CD14-positive monocyte (primary cell): ENCODE results near the gene ASIC2. TPM values are rescaled to one million over a fixed set of nuclear protein-coding genes. Genes with fewer than 3 reads are reported as not detected.

Source experiments
- DNase-seq, 3 donors: peaks; one replicate each; pipeline ENCODE4 v3.0.0-alpha.2; 2011 to 2022
- H2AFZ ChIP-seq: 2 replicates; pipeline ENCODE4 v1.6.0; 2012; ENCODE audit warnings: mild to moderate bottlenecking, low read depth, low read length, inconsistent platforms; ENCODE audit not compliant: insufficient read depth, poor library complexity, severe bottlenecking
- H3K27ac ChIP-seq, 2 donors: 1 replicate in 1 of 2; 2 replicates in 1 of 2; pipeline ENCODE4 v1.5.1; 2012 to 2013; ENCODE audit warnings: low read length in 2 of 2, control low read depth in 1 of 2, inconsistent platforms in 1 of 2, low read depth in 1 of 2, mild to moderate bottlenecking in 1 of 2
- H3K27me3 ChIP-seq, 2 donors: one replicate each; pipeline versions ENCODE4 v1.6.0 to v1.6.1; 2011 to 2013; ENCODE audit warnings: low read length in 2 of 2; ENCODE audit not compliant: control insufficient read depth in 2 of 2, insufficient read depth in 2 of 2
- H3K36me3 ChIP-seq, 2 donors: replicated peaks in 1 of 2; 1 replicate in 1 of 2; 2 replicates in 1 of 2; pipeline versions ENCODE4 v1.5.1 to v1.6.1; 2012 to 2013; ENCODE audit warnings: low read length in 2 of 2, control low read depth in 1 of 2, inconsistent platforms in 1 of 2, mild to moderate bottlenecking in 1 of 2; ENCODE audit not compliant: insufficient read depth in 2 of 2, control insufficient read depth in 1 of 2
- H3K4me1 ChIP-seq, 2 donors: 1 replicate in 1 of 2; 2 replicates in 1 of 2; pipeline versions ENCODE4 v1.5.1 to v1.6.1; 2012 to 2013; ENCODE audit warnings: low read length in 2 of 2, control low read depth in 1 of 2, inconsistent platforms in 1 of 2, mild to moderate bottlenecking in 1 of 2, moderate library complexity in 1 of 2; ENCODE audit not compliant: insufficient read depth in 2 of 2, control insufficient read depth in 1 of 2
- H3K4me2 ChIP-seq: replicated peaks from 2 replicates; pipeline ENCODE3; 2012; ENCODE audit warnings: low read length, moderate library complexity, mild to moderate bottlenecking; ENCODE audit not compliant: poor library complexity, severe bottlenecking; ENCODE audit errors: extremely low read depth
- H3K4me3 ChIP-seq, 3 experiments: fragments of 200-600 bp in 1 of 3; sonication (generic) in 1 of 3; replicated peaks in 1 of 3; 1 replicate in 2 of 3; 2 replicates in 1 of 3; pipeline ENCODE4 v1.5.1; 2011 to 2013; ENCODE audit warnings: low read length in 3 of 3, mild to moderate bottlenecking in 3 of 3, control low read depth in 2 of 3, low read depth in 2 of 3, inconsistent platforms in 1 of 3, moderate library complexity in 1 of 3
- H3K79me2 ChIP-seq: 2 replicates; pipeline ENCODE4 v1.6.0; 2012; ENCODE audit warnings: mild to moderate bottlenecking, control low read depth, inconsistent platforms, low read length, moderate library complexity; ENCODE audit not compliant: insufficient read depth
- H3K9ac ChIP-seq: 2 replicates; pipeline ENCODE4 v1.6.0; 2017; ENCODE audit warnings: low read length, mild to moderate bottlenecking; ENCODE audit not compliant: insufficient read depth, poor library complexity, severe bottlenecking
- H3K9me3 ChIP-seq, 2 donors: replicated peaks in 1 of 2; 1 replicate in 1 of 2; 2 replicates in 1 of 2; pipeline versions ENCODE4 v1.5.1 to v1.6.1; 2012 to 2013; ENCODE audit warnings: low read length in 2 of 2, control low read depth in 1 of 2; ENCODE audit not compliant: control insufficient read depth in 1 of 2, insufficient read depth in 1 of 2
- H4K20me1 ChIP-seq: 2 replicates; pipeline ENCODE4 v1.6.0; 2012; ENCODE audit warnings: mild to moderate bottlenecking, low read length, control low read depth, moderate library complexity; ENCODE audit not compliant: insufficient read depth
- H3K27ac Mint-ChIP-seq, 7 donors: one replicate each; pipeline ENCODE4 v1.8.0; 2020; ENCODE audit warnings: mild to moderate bottlenecking in 7 of 7, mixed read lengths in 7 of 7, moderate library complexity in 6 of 7, inconsistent platforms in 2 of 7
- H3K27me3 Mint-ChIP-seq, 3 donors: one replicate each; pipeline ENCODE4 v1.8.0; 2021 to 2022; ENCODE audit warnings: low read depth in 3 of 3, mild to moderate bottlenecking in 3 of 3, mixed read lengths in 3 of 3, moderate library complexity in 3 of 3, inconsistent platforms in 1 of 3
- H3K36me3 Mint-ChIP-seq, 2 donors: one replicate each; pipeline ENCODE4 v1.8.0; 2020; ENCODE audit warnings: mixed read lengths in 2 of 2, inconsistent platforms in 1 of 2, mild to moderate bottlenecking in 1 of 2
- H3K4me1 Mint-ChIP-seq: one replicate; pipeline ENCODE4 v1.8.0; 2020; ENCODE audit warnings: mild to moderate bottlenecking, mixed read lengths
- H3K4me3 Mint-ChIP-seq, 2 donors: one replicate each; pipeline ENCODE4 v1.8.0; 2020; ENCODE audit warnings: mild to moderate bottlenecking in 2 of 2, mixed read lengths in 2 of 2, moderate library complexity in 1 of 2
- H3K9me3 Mint-ChIP-seq, 7 donors: one replicate each; pipeline ENCODE4 v1.8.0; 2020 to 2022; ENCODE audit warnings: mixed read lengths in 7 of 7, mild to moderate bottlenecking in 6 of 7, moderate library complexity in 6 of 7, inconsistent platforms in 2 of 7
- WGBS: methylation state at CpG from one replicate; pipeline ENCODE4 v1.1.5; 2013; ENCODE audit warnings: missing lambda C conversion rate; ENCODE audit not compliant: insufficient coverage; 5-methylcytosine and 5-hydroxymethylcytosine counted together
- intact Hi-C, 2 donors: fragments of 100-400 bp; cut with micrococcal nuclease; formaldehyde crosslinking; loops; one replicate each; pipeline versions ENCODE4 v1.15.0 to v1.15.1; 2023
- polyA plus RNA-seq, 3 donors: library from polyadenylated mRNA; depleted of rRNA in 1 of 3; unstranded in 2 of 3; stranded (reverse) in 1 of 3; fragments of 300-500 nt in 2 of 3; fragments of >200 nt in 1 of 3; fragmentation: Illumina TruSeq in 2 of 3; gene quantifications; 1 replicate in 2 of 3; 2 replicates in 1 of 3; pipeline ENCODE4 v1.2.3, GENCODE V29; 2012 to 2021
- TF ChIP-seq, protein P1 (sequence below): fragments of 200-600 bp; IDR thresholded peaks from one replicate; pipeline ENCODE4 v1.8.0; 2022; ENCODE audit warnings: antibody characterized with exemption, mild to moderate bottlenecking

Gene ASIC2
- polyA plus RNA-seq, 3 donors, result not detected

- H2AFZ ChIP-seq, result no peak overlapping the region
- H3K4me1 Mint-ChIP-seq, result no peaks in the 10 kb centered on the region
- H3K36me3 Mint-ChIP-seq, result no peaks in the 10 kb centered on the region
- H3K27me3 ChIP-seq, result no peaks in the 10 kb centered on the region
- no peaks in the 10 kb centered on the region for H4K20me1 ChIP-seq
- H3K27me3 Mint-ChIP-seq, result peaks cover 0 to 3% (median 0%) of the 10 kb centered on the region in 3 donors
- H3K4me1 ChIP-seq, result no peaks in the 10 kb centered on the region
- no peak overlapping the region for H3K27ac ChIP-seq
- H3K9me3 ChIP-seq, result no peaks in the 10 kb centered on the region
- H3K9me3 Mint-ChIP-seq, result peaks cover 0 to 2% (median 0%) of the 10 kb centered on the region in 7 donors
- WGBS, result 4% methylated on average over 3 of the region's 4 CpGs
- H3K27ac Mint-ChIP-seq, result no peak overlapping the region
- DNase-seq, result no peak
- intact Hi-C loops, result no loop called here
- no peak overlapping the region for H3K9ac ChIP-seq
- no peaks in the 10 kb centered on the region for H3K79me2 ChIP-seq
- no peak overlapping the region for H3K4me2 ChIP-seq
- no peaks in the 10 kb centered on the region for H3K36me3 ChIP-seq
- no peak overlapping the region for H3K4me3 Mint-ChIP-seq
- TF ChIP-seq, protein P1, sequence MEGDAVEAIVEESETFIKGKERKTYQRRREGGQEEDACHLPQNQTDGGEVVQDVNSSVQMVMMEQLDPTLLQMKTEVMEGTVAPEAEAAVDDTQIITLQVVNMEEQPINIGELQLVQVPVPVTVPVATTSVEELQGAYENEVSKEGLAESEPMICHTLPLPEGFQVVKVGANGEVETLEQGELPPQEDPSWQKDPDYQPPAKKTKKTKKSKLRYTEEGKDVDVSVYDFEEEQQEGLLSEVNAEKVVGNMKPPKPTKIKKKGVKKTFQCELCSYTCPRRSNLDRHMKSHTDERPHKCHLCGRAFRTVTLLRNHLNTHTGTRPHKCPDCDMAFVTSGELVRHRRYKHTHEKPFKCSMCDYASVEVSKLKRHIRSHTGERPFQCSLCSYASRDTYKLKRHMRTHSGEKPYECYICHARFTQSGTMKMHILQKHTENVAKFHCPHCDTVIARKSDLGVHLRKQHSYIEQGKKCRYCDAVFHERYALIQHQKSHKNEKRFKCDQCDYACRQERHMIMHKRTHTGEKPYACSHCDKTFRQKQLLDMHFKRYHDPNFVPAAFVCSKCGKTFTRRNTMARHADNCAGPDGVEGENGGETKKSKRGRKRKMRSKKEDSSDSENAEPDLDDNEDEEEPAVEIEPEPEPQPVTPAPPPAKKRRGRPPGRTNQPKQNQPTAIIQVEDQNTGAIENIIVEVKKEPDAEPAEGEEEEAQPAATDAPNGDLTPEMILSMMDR, result no peak
- H3K4me3 ChIP-seq, result no peak overlapping the region
Observed at GRCh38 chr17:33140413-33141099, 152.5 kb downstream of the ASIC2 start.

DNA sequence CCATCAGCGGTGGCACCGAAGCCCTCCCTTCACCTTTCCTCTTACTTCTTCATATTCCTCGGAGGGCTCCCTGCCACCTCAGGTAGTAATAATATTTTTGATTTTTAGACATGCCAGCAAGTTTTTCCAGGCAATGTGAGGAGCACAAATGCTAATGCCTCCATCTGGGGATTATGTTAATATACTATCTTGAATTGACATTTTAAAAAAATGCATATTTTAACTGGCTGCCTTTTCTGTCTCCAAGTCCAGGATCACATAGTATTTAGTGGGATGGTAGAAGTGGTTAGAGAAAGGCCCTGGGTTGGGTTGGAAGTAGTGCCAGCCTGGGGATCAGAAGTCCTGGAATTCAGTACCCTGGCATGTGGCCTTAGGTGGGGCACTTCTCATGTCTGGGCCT is 154.5 kb downstream of the ASIC2 start:
- Histone ChIP-seq H3K27me3 (no peaks in the 10 kb centered on the region), H3K79me2 (no peaks in the 10 kb centered on the region), H3K4me1 (no peaks in the 10 kb centered on the region), H4K20me1 (no peaks in the 10 kb centered on the region), H3K9ac (no peak overlapping the region), H3K4me3 (no peak overlapping the region), H3K27ac (no peak overlapping the region), H3K4me2 (no peak overlapping the region), H2AFZ (no peak overlapping the region), H3K36me3 (no peaks in the 10 kb centered on the region), H3K9me3 (no peaks in the 10 kb centered on the region)
- H3K36me3 Mint-ChIP-seq, result no peaks in the 10 kb centered on the region
- H3K4me1 Mint-ChIP-seq, result no peaks in the 10 kb centered on the region
- peaks cover 0 to 2% (median 0%) of the 10 kb centered on the region in 7 donors for H3K9me3 Mint-ChIP-seq
- no CpG with 5 or more reads among the region's 3 CpGs for WGBS
- H3K4me3 Mint-ChIP-seq, result no peak overlapping the region
- no peak overlapping the region for H3K27ac Mint-ChIP-seq
- TF ChIP-seq, protein P1, result no peak
- peaks cover 0 to 3% (median 1%) of the 10 kb centered on the region in 3 donors for H3K27me3 Mint-ChIP-seq
- DNase-seq, result no peak
- intact Hi-C loops, result no loop called here
